GM10248 (cell line): Measurements from ENCODE around the gene CHMP6.
A peak's percentile ranks its signal among the peaks of the same experiment; 100 is the strongest.

Experiments used
- CTCF ChIA-PET: fragments of 300-600 bp; sonication (Branson Sonifier 250); formaldehyde crosslinking; extraction: SDS; loops from one replicate; lab custom pipeline; 2021; ENCODE audit warnings: antibody characterized with exemption; lab: Yijun Ruan, JAX
- POLR2A ChIA-PET: fragments of 350-650 bp; sonication (Branson Sonifier 250); formaldehyde crosslinking; extraction: SDS; loops from one replicate; lab custom pipeline; 2020; ENCODE audit warnings: antibody characterized with exemption; lab: Yijun Ruan, JAX
- DNase-seq: peaks from one replicate; pipeline ENCODE4 v3.0.0; 2012; ENCODE audit errors: extremely low spot score
- CTCF ChIP-seq: IDR thresholded peaks from 2 replicates; pipeline ENCODE4 v1.5.1; 2012; ENCODE audit warnings: mild to moderate bottlenecking, low read depth; ENCODE audit errors: extremely low read depth, missing control alignments, control extremely low read depth

The CHMP6 gene

GRCh38 chr17:80981062-80981902 is 10.4 kb upstream of the CHMP6 start:
- peak; percentile 88 for TF ChIP-seq CTCF
- ChIA-PET CTCF (interaction anchor here (0.6 to 2.2 kb wide), 3 partner anchors 526 to 880 kb away, joined by 3 to 9 read pairs (median 4); partner anchors contain the start of gene GAA), POLR2A (no interaction called here)
- peak; percentile 80 for DNase-seq

GRCh38 chr17:80981929-80982425 is 9.7 kb upstream of the CHMP6 start:
- no peak for DNase-seq
- ChIA-PET CTCF (interaction anchor here (0.9 to 2.2 kb wide), 3 partner anchors 555 to 880 kb away, joined by 3 to 9 read pairs (median 6); partner anchors contain the start of gene GAA), POLR2A (no interaction called here)
- TF ChIP-seq CTCF, result no peak

GRCh38 chr17:80982426-80982974 is 9.1 kb upstream of the CHMP6 start:
- no peak for DNase-seq
- CTCF ChIA-PET, result interaction anchor here (1.0 to 2.2 kb wide), 2 partner anchors 556 to 557 kb away, joined by 6 to 9 read pairs; no protein-coding TSS in a partner anchor
- POLR2A ChIA-PET, result no interaction called here
- no peak for TF ChIP-seq CTCF

GRCh38 chr17:80983545-80983944 is 8.1 kb upstream of the CHMP6 start:
- POLR2A ChIA-PET, result no interaction called here
- CTCF ChIA-PET, result interaction anchor here (1.7 kb wide), 1 partner anchor 13 kb away, joined by 5 read pairs; no protein-coding TSS in a partner anchor
- TF ChIP-seq CTCF, result no peak
- no peak for DNase-seq

- no peak for TF ChIP-seq CTCF
- POLR2A ChIA-PET, result no interaction called here
- CTCF ChIA-PET, result interaction anchor here (0.7 to 1.8 kb wide), 4 partner anchors 15 to 557 kb away, joined by 3 to 12 read pairs (median 4); no protein-coding TSS in a partner anchor
- no peak for DNase-seq
Measured at GRCh38 chr17:80984749-80985148, 6.9 kb upstream of the CHMP6 start.

GRCh38 chr17:80986046-80986445 is 5.6 kb upstream of the CHMP6 start:
- no peak for TF ChIP-seq CTCF
- no peak for DNase-seq
- POLR2A ChIA-PET, result no interaction called here
- CTCF ChIA-PET, result interaction anchor here (1.2 to 1.3 kb wide), 2 partner anchors 9 to 559 kb away, joined by 3 read pairs; no protein-coding TSS in a partner anchor
